ENCODE results near the gene GTSE1. TPM values are rescaled to one million over a fixed set of nuclear protein-coding genes. Genes with fewer than 3 reads are reported as not detected.

Gene GTSE1
- total RNA-seq, 1 experiment from 2014 or later = 25.3 TPM

DNA sequence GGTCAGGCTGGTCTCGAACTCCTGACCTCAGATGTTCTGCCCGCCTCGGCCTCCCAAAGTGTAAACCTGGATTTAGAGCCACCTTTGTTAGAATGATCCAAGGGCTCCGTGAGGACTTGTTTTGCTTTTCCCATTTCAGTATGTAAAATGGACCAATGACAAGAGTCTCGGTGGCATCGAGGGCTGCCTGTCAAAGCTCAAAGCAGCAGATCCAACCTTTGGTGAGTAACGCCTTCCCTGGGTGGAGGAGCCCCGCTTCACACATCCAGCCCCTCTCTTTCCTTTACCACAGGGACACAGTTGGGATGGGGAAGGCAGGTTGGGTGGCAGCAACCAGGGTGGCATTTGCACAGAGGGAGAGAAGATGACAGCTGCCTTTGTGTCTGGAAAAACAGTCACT is 24.5 kb upstream of the GTSE1 start:
- H3K4me3 ChIP-seq = no peak overlapping the region
- H3K36me3 ChIP-seq = peaks cover 34% of the 10 kb centered on the region
- H3K27me3 ChIP-seq = no peaks in the 10 kb centered on the region
- no peak for DNase-seq
- H3K9me3 ChIP-seq = no peaks in the 10 kb centered on the region

- Histone ChIP-seq H3K9me3 (no peaks in the 10 kb centered on the region), H3K36me3 (peaks cover 35% of the 10 kb centered on the region)
- DNase-seq = no peak
Observed at GRCh38 chr22:46272762-46273431, 23.8 kb upstream of the GTSE1 start.

DNA sequence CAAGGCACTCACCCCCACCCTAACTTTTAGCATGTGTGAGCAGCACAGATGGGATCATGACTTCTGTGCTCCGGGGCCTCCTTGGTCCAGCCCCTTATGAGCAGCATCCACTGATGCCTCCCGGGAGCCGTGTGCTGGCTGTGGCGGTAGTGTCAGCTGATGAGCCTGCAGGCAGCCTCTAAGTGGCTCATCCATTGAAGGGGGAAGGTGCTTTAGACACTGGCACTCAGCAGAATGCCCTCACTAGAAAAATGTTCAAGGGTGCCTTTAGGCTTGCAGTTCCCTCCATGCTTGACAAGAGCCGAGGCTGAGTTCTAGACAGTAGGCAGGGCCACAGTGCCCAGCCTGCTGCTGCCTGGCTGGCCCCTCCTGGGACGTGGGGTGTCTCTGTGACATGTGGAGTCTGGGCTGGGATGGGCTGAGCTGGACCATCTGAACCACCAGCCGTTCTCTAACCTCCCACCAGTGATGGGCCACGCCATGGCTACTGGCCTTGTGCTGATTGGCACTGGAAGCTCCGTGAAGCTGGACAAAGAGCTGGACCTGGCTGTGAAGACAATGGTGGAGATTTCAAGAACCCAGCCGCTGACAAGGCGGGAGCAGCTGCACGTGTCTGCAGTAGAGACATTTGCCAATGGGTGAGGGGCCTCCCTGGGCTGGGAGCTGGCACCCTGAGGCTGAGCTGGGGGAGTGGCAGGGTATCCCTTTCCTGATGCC is 23.1 kb upstream of the GTSE1 start:
- DNase-seq = no peak
- H3K27me3 ChIP-seq = no peaks in the 10 kb centered on the region
- no peak overlapping the region for H3K4me3 ChIP-seq
- no peaks in the 10 kb centered on the region for H3K9me3 ChIP-seq
- peaks cover 35% of the 10 kb centered on the region for H3K36me3 ChIP-seq

More at GRCh38 chr22:46272762-46273431, 23.8 kb upstream of the GTSE1 start:
- Histone ChIP-seq H3K27me3 (no peaks in the 10 kb centered on the region), H3K4me3 (no peak overlapping the region)

DNA sequence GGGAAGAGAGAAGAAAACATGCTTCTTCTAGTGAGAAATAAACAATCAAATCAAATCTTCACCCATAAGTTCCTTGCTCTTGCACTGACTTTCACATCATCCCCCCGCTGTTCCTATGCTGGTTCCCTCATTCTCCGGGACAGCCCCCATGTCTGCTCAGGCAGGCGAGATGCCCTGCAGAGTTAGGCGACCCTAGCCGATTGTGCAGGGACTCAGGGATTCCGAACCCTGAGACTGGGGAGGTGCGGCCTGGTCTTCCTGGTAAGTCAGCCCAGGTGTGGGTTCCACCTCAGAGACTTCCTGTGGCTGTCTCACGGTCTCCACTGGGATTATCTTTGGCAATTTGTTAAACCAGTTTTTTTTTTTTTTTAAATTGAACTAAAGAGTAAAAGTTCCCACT is 22.3 kb upstream of the GTSE1 start:
- H3K9me3 ChIP-seq = no peaks in the 10 kb centered on the region
- no peak for DNase-seq
- no peak overlapping the region for H3K4me3 ChIP-seq
- H3K27me3 ChIP-seq = no peaks in the 10 kb centered on the region
- peaks cover 37% of the 10 kb centered on the region for H3K36me3 ChIP-seq

- no peak overlapping the region for H3K4me3 ChIP-seq
- no peaks in the 10 kb centered on the region for H3K27me3 ChIP-seq
- no peaks in the 10 kb centered on the region for H3K9me3 ChIP-seq
- H3K36me3 ChIP-seq = peaks cover 33% of the 10 kb centered on the region
- no peak for DNase-seq
Observed at GRCh38 chr22:46275455-46276122, 21.1 kb upstream of the GTSE1 start.

- Histone ChIP-seq H3K4me3 (no peak overlapping the region), H3K27me3 (no peaks in the 10 kb centered on the region), H3K9me3 (no peaks in the 10 kb centered on the region), H3K36me3 (peaks cover 39% of the 10 kb centered on the region)
- no peak for DNase-seq
Observed at GRCh38 chr22:46276563-46276962, 20.1 kb upstream of the GTSE1 start.

GRCh38 chr22:46278656-46279645 is 17.7 kb upstream of the GTSE1 start:
- Histone ChIP-seq H3K9me3 (no peaks in the 10 kb centered on the region), H3K36me3 (peaks cover 37% of the 10 kb centered on the region), H3K27me3 (no peaks in the 10 kb centered on the region), H3K4me3 (no peak overlapping the region)
- DNase-seq = no peak

- H3K9me3 ChIP-seq = no peaks in the 10 kb centered on the region
- H3K36me3 ChIP-seq = peaks cover 37% of the 10 kb centered on the region
- no peak overlapping the region for H3K4me3 ChIP-seq
- DNase-seq = no peak
- no peaks in the 10 kb centered on the region for H3K27me3 ChIP-seq
Observed at GRCh38 chr22:46280063-46280817, 16.4 kb upstream of the GTSE1 start.

DNA sequence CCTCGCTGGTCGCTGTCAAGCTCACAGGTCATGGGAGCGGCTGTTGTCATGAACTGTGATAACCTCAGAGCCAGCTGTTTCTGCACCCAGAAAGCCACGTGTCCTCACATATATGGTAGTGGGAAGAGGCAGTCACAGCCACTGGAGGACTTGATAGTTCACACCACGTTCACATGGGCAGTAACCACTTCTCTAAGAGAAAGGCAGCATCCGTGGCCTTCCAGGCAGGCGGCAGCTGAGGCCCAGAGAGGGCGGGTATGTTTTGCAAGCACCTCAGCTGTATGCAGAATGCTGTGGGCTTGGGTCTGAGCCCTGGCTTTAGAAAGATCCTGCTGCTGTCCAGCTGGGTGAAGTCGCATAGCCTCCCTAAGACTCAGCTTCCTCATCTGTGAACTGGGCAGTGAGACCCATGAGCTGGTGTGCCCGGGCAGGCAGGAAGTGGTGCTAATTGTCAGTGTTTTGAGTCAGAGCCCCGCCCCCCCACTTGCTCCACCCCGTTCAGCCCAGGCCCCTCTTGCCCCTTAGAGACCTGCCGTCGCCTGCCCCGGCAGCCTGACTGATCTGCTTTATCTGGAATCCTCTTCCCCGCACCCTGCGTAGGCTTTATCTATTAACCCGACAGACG is 15.6 kb upstream of the GTSE1 start:
- DNase-seq = no peak
- peaks cover 32% of the 10 kb centered on the region for H3K36me3 ChIP-seq

GRCh38 chr22:46281866-46282678 is 14.6 kb upstream of the GTSE1 start:
- Histone ChIP-seq H3K27me3 (no peaks in the 10 kb centered on the region), H3K36me3 (peaks cover 26% of the 10 kb centered on the region)
- DNase-seq = no peak

More for the DNA sequence above, 15.6 kb upstream of the GTSE1 start:
- Histone ChIP-seq H3K9me3 (no peaks in the 10 kb centered on the region), H3K27me3 (no peaks in the 10 kb centered on the region), H3K4me3 (no peak overlapping the region)

GRCh38 chr22:46286006-46286405 is 10.7 kb upstream of the GTSE1 start:
- no peak overlapping the region for H3K4me3 ChIP-seq
- no peaks in the 10 kb centered on the region for H3K27me3 ChIP-seq
- H3K9me3 ChIP-seq = no peaks in the 10 kb centered on the region
- peaks cover 14% of the 10 kb centered on the region for H3K36me3 ChIP-seq
- DNase-seq = no peak

More at GRCh38 chr22:46281866-46282678, 14.6 kb upstream of the GTSE1 start:
- Histone ChIP-seq H3K4me3 (no peak overlapping the region), H3K9me3 (no peaks in the 10 kb centered on the region)

DNA sequence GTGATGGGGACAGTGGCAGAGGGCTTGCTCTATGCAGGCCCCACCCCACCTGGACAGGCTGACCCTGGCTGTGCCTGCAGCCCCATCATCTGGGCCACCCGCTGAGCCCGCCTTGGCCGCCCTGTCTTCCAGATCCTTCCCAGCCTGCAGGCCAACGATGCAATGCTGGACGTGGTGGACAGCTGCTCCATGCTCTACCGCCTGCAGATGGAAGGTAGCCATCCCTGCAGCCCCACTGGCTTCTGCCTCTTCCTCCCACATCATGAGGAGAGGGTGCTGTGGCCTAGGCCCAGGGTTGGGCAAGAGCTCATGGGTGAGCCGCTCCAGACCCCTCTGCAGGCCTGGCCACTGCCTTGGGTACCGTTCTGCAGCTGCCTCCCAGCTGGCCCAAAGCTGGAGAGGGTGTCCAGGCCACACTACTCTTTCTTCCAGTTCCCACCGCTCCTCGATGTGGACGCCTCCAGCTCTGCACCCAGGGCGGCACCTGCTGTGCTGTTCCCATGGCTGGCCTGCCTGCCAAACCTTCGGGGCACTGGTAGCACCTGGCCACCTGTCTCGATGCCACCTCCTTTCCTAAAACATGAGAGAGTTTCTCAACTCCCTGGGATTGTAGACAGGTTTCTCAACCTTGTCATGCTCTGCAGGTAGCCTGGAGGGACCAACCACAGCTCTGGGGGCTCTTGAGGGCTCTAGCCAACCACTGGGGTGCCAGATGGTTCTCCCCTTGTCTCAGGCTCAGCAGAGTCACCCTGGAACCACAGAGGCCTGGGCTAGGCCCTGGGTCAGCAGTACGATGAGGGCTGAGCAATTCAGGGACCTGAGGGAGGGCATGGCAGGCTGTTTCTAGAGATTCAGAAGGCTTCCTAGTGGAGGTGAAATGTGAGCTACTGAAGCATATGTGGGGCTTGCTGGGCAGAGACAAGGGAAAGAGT is 9.5 kb upstream of the GTSE1 start:
- H3K36me3 ChIP-seq = peaks cover 14% of the 10 kb centered on the region

DNA sequence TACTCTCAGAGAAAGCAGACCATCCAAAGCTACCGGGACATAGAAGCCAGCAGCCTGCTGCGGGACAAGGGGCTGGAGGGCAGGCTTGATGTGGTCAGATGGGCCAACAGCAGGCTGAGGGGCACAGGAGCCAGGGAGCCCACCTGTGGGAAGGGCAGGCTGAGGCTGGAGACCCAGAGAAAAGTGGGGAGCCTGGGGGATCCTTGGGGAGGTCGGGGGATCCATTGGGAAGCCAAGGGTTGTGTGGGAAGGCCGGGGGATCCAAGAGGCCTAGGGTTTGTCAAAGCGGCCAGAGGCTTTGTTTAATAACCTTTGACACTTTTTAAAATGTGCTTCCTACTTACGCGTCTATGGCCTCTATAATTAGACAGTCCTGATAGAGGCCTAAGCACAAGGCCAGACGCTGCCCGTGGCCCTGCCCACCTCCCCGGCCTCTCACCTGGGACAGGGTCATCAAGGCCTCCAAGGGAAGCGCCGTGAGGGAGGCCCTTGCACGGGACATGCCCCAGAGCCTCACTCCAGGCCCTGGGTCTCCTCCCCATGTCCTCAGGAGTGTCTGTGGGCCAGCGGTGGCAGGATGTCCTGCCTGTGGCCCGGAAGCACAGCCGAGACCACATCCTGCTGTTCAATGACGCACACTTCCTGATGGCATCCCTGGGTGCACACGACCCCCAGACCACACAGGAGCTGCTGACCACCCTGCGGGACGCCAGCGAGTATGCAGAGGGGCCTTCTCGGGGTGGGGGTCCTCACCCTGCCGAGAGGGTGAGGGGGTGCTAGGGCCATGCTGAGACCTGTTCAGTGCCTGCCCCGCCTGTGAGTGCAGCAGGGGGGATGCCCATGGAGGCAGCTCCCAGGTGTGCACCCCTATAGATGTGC is 8.6 kb upstream of the GTSE1 start:
- H3K36me3 ChIP-seq = peaks cover 14% of the 10 kb centered on the region
- H3K27me3 ChIP-seq = no peaks in the 10 kb centered on the region
- DNase-seq = no peak

More for the DNA sequence above, 9.5 kb upstream of the GTSE1 start:
- Histone ChIP-seq H3K27me3 (no peaks in the 10 kb centered on the region), H3K4me3 (no peak overlapping the region), H3K9me3 (no peaks in the 10 kb centered on the region)
- DNase-seq = no peak

More for the DNA sequence above, 8.6 kb upstream of the GTSE1 start:
- H3K9me3 ChIP-seq = no peaks in the 10 kb centered on the region
- no peak overlapping the region for H3K4me3 ChIP-seq
